Stimulated activated CD8-positive, alpha-beta memory T cell treated with anti-CD3 and anti-CD28 coated beads, Interleukin-4, amount 100 ng/mL, for 1 hour (primary cell): Measurements from ENCODE around the gene GPD1.
A peak's percentile ranks its signal among the peaks of the same experiment; 100 is the strongest.

Source experiments
- DNase-seq, 2 donors: peaks; one replicate each; pipeline ENCODE4 v3.0.0-alpha.2; 2020; ENCODE audit warnings: low read depth in 2 of 2, low spot score in 1 of 2

GPD1 gene

DNA sequence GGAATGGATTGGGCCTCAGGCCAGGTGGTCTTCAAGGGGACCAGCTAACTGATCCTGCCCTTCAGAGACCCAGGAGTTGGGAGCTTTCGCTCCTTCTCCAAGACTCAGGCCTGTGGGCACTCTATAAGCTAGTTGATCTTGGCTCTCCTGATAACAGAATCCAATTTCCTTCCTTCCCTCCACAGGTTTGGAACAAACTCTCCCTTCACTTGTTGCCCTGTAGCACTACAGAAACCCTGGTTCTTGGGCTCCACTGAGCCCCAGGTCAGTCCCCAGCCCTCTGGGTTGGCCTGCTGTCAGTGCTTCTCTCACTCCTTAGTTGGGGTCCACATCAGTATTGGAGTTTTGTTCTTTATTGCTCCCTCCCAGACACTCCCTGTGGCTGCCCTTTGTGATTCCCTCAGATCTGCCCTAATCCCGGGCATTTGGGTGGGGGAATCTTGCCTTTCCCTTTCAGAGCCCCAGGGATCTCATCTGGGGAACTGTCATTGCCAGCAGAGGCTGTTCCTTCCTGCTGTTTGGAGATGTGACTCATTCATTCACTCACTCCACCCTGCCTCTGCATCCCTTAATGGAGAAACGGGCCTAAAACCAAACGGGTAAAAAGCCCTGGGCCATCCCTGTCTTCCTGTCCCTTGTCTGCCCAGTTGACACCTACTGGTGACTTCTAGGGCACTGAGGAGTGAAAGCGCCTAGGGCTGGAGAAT lies 4.4 kb upstream of the GPD1 start:
- no peak for DNase-seq

DNA sequence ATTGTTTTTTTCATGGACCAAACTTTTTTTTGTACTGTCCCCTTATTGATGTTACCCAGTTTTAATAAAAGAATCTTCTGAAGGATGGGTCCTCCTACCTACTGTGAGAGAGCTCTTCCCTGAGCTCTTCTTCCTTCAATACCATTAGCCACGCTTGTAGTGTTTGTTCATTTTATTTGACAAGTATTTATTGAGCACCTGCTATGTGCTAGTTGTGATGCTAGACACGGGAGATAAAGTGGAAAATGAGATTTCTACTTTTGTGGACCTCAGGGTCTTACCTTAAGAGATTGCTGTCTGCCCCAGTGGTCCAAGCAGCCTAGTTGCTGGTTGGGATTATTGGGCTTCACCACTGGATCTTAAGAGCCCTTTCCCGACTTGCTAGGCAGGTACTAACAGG lies 3.2 kb upstream of the GPD1 start:
- DNase-seq = no peak

DNA sequence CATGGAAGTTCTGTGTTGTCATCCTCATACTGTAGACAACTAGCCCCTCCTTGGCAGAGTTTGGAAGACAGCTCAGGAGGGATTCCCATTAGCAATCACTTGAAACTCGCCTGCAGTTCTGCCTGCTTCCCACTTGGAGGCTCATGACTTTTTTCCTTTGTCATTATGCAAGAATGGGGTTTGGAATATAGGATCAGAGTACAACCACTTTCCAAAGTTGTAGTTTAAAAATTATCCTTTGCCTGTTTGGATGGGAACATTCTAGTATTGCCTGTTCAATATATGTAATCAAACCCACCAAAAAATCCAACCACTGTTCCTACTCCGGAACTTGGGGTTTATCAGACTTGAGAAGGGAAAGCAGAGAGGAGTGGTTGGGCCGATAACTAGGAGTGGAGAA lies 2.1 kb upstream of the GPD1 start:
- DNase-seq = no peak

DNA sequence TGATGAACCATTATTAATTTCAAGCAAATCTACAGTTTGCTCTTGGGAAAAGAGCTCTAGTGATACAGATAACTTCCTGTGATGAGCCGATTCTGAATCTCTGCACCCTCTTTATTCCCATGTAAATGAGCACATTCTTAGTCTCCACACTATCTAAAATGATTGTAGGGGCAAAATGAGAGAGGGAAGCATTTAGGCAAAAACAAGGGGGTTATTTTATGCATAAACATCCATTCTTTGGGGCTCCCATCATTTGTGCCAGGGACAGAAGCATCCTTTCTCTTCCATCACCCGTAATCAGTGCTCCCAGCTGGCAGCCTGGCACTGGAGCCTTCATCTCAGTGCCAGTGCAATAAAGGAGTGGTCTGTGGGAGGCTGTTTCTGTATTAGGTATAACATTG lies 1.7 kb upstream of the GPD1 start:
- no peak for DNase-seq

DNA sequence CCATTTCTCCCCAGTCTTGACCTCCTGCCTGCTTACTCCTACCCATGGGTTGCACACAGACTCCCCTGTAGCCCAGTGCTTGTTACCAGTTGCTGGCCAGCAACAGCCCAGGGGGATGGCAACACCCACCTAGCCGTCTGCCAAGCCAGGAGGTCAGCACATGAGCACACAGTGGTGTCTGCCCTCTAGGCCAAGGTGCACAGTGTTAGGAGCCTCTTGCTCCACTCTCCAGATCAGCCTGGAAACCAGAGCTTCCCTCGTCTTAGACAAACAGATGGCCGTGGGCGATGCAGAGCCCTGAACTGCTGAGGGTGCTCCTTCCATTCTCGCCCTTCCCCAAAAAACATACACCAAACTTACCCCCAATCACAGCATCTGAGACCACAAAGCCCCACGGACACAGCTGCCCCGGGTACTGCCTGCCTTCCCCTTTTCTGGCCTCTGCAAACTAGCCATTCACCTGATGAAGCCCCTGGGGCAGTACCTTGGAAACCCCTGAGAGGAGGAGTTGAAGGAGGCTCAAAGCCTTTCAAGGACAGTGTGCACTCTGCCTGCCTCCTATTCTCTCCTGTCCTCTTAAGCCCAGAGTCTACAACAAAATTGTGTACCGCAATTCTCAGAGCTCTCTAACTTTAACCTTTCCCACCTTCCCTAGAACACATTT lies 1.0 kb upstream of the GPD1 start:
- no peak for DNase-seq

DNA sequence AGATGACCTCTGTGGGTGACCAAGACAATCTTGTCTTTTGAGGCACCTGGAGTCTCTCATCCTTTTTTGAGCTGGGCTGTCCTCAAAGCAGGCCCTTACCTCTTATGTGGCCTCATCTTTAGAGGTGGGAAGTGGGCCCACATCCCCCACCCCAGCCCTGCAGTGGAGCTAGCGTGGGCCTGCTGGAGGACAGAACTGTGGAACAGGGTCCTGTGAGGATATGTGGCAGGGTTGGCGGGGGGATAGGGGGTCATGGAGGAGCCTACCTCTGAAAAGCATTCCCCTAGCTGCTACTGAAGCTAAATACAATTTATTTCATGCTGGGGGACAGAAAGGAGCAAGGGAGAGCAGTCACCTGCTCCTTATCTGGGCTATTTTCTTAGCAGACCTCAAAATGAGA lies 457 bp upstream of the GPD1 start:
- no peak for DNase-seq

DNA sequence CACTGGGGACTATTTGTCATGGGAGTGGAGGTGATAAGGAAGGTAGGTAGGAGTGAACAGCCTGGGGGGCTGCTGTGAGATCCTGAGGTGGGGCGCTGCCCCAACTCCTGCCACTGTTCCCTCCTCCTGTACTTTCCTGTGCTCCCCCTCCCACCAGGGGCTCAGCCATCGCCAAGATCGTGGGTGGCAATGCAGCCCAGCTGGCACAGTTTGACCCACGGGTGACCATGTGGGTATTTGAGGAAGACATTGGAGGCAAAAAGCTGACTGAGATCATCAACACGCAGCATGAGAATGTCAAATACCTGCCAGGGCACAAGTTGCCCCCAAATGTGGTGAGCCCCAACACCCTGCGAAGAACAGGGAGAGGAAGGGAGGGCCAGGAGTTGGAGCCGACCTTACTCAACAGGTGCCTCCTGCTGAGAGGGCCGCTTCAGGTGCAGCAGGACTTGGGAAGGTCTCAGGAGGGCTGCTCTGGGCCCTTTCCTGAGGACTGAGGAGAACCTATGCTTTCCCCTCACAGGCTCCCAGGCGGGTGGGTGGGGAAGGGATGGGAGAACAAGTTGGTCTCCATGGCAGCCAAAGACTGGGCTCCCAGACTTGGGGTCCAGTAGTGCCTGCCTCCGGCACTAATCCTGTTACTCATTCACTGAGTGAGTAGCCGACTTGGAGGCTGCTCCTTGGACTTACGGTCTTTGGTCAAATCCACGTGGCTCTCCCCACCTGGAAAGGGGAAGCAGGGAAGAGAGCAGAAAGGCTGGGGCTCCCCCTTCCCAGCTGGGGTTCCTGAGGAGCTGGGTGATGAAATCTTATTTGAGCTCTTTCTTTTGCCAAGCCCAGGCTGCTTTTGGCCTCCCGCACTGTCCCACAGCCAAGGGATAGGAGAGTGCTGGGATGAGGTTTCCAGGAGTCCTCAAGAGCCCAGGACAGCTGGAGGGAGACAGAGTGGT lies 884 bp downstream of the GPD1 start:
- no peak for DNase-seq

DNA sequence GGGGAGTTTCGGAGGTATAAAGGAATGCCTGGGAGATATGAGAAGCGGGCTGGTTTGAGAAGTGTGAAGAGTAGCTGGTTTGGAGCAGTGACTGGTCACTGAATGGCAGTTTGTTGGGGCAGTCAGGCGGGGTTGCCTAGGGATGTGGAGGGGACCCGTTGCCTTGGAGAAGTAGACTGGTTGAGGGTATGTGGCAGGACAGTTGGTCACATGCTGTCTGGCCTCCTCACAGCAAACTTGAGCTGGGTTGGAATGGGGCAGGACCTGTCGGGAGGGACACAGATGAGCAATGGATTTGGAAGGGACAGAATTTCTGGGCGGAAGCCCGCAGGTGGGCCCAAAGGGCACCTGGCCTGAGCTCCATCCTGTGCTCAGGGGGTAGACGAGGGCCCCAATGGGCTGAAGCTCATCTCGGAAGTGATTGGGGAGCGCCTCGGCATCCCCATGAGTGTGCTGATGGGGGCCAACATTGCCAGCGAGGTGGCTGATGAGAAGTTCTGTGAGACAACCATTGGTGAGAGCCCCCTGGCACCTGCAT lies 2.2 kb downstream of the GPD1 start:
- DNase-seq = no peak

DNA sequence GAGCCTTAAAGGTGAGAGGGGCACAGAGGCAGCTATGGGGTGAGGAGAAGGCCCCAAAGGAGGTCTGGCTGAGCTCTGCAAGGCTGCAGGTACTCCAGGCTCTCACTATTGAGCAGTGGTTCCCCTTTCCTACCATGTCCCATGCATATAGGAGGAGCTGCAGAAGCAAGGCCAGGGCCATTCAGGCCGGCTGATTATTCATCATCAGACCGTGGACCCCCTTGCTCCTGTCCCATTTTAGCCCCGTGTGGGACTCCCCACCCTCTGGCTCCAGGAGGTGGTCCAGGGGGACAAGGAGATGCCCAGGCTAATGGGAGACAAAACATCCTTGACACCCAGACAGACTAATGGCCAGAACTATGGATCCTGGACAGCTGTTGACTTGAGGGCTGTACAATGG lies 3.1 kb downstream of the GPD1 start:
- no peak for DNase-seq

DNA sequence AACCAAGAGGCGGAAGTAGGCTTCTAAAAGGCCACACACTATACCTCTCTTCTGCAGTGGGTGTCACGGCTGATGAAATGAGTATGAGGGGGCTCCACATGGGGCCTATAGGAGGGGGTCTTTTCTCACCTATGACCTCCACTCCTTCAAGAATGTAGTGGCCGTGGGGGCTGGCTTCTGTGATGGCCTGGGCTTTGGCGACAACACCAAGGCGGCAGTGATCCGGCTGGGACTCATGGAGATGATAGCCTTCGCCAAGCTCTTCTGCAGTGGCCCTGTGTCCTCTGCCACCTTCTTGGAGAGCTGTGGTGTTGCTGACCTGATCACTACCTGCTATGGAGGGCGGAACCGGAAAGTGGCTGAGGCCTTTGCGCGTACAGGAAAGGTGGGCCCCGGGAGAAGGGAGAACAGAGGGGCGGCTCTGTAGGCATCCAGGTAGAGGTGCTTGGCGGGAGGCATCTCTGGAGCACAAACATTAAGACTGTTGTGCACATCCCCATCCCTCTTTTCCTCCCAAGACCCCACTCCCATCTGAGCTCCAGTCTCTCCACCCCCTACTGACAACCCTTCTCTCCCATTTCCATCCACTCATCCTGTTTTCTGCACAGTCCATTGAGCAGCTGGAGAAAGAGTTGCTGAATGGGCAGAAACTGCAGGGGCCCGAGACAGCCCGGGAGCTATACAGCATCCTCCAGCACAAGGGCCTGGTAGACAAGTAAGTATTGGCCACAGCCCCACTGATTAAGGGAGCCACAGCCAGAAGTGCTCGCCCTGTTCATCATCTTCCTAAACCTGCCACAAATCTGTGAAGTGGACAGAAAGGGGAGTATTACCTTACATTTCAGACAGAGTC lies 3.8 kb downstream of the GPD1 start:
- no peak for DNase-seq

DNA sequence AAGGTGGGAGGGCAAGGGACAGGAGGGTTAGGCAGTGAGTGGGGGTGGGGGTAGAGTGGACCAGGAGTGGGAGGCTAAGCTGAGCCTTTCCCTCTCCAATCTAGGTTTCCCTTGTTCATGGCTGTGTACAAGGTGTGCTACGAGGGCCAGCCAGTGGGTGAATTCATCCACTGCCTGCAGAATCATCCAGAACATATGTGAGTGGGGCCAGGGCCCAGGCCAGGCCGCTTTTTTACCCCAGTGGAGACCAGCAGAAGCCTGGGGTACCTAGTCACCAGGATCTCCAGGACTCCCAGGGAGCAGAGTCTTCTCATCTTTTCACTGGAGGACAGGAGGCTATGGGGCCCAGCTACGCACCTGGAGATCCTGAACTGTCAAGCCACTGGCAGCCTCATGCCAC lies 5.5 kb downstream of the GPD1 start:
- DNase-seq = no peak

DNA sequence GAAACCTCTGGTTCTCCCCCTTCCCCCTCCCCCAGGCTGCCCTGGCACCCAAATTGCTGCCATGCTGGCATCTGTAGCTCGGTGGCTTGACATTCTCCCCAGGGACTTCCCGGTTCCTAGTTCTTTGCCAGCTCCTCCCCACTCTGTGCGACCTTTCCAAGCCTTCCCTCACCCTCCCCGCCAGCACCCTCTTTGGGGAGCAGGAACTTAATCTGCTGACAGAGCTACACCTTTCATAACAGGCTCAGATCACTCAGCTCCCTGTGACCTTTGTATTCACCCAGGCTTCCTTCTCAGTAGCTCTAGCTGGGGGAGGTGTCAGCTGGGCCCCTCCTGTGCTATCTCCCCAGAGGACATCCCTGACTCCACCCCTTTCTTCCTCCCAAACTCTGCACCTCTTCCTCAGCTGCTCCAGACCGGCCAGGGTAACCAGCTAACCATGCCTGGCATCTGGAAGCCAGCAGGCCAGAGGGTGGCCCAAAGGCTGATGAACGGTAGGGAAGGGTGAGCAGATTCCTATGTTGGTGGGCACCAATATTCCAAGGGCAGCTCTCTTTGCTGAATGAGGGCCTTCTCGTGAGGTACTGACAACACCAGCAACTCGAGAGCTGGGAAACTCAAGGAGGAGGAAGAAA lies 6.4 kb downstream of the GPD1 start:
- DNase-seq = no peak

DNA sequence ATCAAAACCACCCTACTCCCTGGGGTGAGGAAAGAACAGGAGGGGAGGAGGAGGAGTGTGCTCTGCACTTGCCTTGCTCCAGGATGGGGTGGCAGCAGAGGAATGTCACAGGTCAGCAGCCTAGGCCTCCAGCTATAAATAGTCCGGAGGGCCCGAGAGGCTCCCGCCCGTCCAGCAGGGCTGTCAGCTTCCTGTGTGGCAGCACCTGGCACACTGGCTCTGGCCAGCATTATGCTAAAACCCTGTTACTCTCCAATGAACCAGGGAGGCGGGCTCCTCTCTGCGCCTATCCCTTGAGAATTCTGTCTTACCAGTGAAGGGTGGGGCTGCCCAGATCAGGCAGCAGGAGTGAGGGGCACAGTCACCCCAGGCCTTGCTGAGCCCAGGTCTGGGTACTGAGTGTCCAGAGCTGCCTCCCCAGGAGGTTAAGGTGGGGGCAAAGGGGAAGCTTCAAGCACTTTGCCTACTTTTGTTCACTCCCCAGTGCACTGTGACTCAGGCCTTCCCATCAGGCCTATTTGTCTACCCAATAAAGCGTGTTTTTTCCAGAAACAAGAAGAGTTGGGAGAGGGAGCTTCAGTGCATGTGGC lies 7.0 kb downstream of the GPD1 start:
- no peak for DNase-seq

DNA sequence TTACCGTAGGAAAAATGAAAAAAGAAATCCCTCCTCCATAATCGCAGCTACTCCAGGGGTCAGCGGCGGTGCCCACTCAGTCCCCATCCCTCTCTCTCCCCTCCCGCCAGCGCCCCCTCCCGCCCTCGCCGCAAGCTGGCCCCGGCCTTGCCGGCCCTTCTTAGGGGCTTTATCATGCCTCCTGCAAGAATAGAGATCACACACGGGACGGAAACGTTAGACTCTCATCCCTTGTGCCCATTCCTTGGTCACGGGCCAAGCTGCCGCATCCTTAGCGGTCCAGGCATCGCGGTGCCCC lies 7.5 kb downstream of the GPD1 start:
- DNase-seq = no peak

DNA sequence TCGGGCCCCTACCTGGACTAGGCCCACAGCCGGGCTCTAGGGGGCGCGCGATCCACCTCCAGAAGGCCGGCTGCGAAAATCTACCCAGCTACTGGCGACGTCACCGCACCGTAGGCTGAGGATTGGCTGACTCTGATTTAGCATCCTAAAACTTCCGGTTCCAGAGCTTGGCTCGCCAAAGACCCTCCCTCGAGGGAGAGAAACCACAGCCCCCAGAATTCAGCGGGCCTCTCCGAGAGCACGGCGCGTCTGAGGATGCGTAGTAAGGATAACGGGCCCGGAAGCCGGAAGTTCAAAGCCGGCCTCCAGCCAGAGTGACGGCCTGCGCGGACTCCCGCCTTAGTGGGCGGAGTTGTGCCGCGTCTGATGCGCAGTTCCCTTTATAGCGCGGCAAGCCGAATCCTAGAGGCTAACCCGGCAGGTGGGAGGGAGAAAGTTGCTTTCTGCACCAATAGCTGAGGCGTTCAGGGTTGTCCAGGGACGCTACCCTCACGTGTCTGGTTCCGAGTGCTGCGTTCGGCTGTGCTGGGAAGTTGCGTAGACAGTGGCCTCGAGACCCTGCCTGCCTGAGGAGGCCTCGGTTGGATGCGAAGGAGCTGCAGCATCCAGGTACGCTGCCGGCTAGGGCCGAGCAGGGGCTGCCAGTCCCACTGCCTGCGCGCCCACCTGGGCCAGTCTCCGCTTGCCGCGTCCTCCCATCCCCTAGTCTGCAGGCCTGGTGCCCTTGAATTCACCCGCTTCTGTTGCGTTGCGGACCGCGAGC lies 8.1 kb downstream of the GPD1 start, which contains the start of gene COX14:
COX14 (plus strand) TSS at position 544 of the 763 bp plus-strand sequence. CDS start 7,808 bp downstream, outside the sequence.
- peak; percentile 98 to 99 for DNase-seq

DNA sequence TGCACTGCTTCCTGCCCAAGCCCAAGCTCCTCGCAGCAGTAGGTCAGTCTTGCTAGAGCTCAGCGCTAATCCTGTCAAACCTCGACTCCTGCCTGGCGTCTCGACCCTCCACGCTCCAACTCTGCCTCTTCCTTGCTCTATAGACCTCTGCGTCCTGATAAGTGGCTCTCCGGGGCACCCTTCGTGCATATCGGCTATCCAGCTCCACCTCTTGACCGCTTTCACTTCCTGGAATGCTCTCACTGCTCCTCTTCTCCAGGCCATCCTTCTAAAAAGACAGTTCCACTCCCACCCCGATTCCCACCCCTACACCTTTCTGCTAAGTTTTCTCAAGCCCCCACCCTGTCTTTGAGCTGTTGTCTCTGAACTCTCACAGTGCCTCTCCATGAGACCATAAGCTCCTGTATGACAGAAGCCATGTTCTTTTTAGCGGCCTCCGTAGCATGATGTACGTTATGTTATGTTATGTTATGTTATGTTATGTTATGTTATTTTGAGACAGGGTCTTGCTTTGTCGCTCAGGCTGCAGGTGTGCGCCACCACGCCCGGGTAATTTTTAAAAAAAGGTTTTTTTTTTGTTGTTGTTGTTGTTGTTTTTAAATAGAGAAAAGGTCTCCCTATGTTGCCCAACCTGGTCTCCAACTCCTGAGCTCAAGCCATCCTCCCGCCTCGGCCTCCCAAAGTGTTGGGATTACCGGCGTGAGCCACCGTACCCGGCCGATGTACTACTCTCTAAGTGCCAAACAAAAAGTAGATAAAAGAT lies 8.8 kb downstream of the GPD1 start:
- DNase-seq = no peak

DNA sequence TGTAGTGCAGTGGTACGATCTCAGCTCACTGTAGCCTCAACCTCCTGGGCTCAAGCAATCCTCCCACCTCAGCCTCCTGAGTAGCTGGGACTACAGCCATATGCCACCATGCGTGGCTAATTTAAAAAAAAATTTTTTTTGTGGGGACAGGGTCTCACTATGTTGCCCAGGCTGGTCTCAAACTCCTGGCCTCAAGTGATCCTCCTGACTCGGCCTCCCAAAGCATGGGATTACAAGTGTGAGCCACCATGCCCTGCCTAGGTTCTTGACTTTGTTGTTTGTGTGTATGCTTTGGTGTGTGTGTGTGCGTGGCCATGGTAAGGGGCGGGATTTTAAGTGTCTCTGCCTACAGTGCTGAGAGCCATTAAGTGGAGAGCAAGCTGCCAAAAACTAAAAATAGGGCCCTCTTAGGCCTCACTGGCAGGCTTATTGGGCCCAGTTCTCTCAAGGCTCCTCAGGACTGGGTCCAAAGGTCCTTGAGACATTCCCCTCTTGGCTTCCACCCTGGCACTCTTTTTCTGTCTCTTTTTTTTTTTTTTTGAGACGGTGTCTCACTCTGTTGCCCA lies 13.3 kb downstream of the GPD1 start:
- no peak for DNase-seq

DNA sequence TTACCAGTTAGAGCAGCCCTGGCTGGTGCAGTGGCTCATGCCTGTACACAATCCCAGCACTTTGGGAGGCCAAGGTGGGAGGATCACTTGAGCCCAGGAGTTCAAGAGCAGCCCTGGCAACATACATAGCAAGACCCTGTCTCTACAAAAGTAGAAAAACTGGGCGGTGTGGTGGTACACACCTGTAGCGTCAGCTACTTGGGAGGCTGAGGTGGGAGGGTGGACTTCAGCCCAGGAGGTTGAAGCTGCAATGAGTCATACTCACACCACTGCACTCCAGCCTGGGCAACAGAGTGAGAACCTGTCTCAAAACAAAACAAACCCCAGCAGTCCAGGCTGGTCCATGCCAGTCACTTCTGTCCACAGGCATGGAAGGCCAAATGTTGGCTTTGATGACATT lies 15.6 kb downstream of the GPD1 start:
- DNase-seq = no peak
